Measurements from ENCODE around the gene PEX11A.

PEX11A gene

GRCh38 chr15:89654847-89655805 is 35.4 kb downstream of the PEX11A start, which contains the start of gene KIF7:
KIF7 (minus strand) TSS chr15:89655467; CDS start chr15:89652930, 2,537 bp downstream.
- no peak for DNase-seq

DNA sequence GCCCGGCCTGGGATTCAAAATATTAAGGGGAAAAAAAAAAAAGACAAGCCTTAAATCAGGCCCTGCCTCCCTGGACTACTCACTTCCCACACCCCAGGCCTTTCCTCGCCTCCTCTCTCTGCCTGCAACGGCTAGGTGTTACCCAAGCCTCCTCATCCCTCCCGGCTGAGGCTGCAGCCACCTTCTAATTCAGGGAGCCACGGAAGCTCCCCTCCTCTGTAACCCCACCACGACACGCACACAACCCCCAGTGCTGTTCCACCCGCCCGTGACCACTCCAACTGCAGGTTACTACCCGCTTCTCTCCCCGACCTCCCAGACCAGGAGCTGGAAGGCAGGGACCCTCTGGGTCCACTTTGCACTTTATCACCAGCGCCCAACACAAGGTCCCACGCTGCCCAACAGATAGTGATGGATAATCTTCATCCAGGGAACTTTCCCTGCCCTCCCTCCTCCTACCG is 36.2 kb downstream of the PEX11A start:
- no peak for DNase-seq

- no peak for DNase-seq
These were observed 37.0 kb downstream of the PEX11A start for GRCh38 chr15:89653578-89653977.

GRCh38 chr15:89652666-89653065 is 37.9 kb downstream of the PEX11A start:
- no peak for DNase-seq

DNA sequence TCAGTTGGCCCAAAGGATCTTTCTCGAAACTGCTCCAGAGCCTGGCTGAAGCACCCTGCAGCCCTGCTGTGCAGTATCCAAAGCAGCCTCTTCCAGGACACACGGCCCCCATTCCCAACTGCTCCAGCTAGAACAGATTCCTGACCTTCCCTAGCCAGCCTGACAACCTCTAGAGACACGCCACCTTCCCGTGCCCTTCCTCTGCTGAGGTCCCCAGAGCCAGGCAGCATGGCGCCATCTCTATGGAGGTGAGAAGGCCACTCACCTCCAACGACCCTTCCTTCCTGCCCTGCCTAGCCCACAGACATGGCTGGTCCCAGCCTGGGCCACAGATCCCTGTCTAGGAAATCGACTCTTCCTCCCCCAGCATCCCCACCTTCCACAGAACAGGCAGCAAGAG is 38.4 kb downstream of the PEX11A start:
- no peak for DNase-seq

- no peak for DNase-seq
These were observed 40.8 kb downstream of the PEX11A start for GRCh38 chr15:89649716-89650115.

DNA sequence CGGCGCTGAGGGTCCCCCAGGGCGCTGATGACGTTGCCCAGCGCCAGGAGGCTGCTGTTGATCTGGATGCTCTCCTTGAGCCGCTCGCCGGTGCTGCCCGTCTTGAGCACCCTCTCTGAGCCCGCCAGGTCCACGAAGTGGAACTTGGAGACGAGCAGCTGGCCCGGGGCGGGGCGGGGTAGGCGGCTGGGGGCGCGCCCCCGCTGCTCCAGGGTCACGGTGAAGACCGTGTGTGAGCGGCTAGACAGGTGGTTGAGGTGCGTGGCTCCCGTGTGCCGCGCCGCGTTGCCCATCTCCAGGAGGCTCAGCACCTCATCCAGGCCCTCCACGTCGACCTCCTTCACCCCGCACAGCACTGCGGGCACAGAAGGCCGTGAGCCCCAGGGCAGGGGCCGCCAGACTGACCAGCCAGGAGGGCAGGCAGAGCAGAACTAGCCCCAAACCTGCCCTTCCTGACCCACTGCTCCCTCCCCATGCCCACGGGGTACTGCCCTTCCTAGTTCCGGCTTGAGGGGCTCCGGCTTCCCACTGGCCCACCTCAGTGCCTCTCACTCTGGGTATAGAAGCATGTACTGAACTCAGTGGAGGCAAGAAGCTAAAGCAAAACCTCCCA is 41.4 kb downstream of the PEX11A start:
- no peak for DNase-seq

DNA sequence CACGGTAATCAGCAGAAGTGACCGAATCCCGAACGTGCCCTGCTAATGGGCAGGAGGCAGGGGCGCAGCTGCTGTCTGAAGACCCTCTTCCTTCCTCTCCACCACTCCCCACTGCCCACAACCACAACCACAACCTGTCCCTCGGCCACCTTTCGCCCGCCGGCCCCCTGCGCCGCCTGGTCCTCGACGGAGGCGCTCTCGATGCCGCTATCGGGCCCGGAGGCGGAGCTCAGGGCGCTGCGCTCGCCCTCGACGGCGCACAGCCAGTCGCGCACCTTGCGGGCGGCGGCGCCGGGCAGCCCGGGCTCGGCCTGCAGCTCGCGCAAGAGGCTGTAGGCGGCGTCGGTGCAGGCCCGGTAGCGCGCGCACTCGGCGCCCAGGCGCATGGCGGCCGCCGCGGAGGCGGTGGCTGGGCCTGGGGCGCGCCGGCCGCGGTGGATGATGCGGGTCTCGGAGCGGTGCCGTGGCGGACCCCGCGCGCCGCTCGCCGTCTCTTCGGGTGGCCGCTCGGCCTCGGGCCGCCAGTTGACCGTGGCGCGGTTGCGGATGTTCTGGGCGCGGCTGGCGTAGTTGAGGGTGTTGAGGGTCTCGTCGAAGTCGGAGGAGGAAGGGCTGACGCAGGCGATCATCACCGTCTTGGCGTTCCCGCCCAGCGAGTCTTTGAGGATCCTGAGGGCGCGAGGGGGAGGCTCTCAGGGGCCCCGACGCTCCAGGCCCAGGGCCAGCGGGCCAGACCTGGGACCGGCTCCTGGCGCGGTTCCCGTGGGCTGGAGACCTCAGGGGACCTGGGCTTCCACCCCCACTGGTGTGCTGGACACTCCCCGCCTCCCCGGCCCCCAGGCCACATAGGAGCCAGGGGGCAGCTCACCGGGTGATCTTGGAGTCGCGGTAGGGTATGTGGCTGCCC is 42.2 kb downstream of the PEX11A start:
- DNase-seq, result no peak

- DNase-seq, result peak; percentile 63
These were observed 43.2 kb downstream of the PEX11A start for GRCh38 chr15:89647191-89647851.

GRCh38 chr15:89646416-89647141 is 44.0 kb downstream of the PEX11A start:
- no peak for DNase-seq

DNA sequence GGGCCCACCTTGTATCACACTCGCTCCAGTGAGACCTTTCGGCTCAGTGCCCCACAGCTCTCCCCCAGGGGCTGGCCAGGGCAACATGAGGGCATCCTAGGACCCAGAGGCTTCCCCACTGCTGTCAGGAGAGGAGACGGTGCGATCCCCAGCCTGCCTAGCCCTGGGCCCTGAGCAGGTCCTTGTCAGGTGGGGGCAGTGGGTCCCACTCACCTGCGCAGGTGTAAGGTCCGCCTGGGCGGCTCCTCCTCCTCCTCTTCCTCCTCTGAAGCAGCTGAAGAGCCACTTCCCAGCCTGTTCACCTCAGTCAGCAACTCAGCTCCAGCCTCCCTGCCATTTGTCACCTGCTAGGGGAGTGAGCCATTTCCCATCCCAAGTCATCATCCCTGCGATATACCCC is 44.9 kb downstream of the PEX11A start:
- DNase-seq, result no peak

DNA sequence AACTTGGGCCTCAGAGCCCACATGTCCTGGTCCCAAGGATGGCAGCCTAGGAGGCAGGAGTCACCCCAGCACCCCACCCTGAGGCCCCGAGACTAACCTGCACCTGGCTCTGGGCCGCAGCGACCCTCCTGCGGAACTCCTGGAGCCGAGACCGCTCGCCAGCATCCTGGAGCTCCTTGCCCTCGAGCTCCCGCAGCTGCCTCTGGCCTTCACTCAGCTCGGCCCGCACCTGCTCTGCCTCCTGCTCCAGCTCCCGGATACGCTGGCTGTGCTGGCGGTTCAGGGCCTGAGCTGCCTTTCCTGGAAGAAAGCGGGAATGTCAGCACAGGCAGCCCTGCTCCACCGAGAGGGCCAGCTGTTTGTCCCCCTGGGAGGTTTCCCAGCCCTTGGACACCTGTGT is 48.4 kb downstream of the PEX11A start:
- no peak for DNase-seq

GRCh38 chr15:89641053-89641452 is 49.5 kb downstream of the PEX11A start:
- DNase-seq, result no peak

DNA sequence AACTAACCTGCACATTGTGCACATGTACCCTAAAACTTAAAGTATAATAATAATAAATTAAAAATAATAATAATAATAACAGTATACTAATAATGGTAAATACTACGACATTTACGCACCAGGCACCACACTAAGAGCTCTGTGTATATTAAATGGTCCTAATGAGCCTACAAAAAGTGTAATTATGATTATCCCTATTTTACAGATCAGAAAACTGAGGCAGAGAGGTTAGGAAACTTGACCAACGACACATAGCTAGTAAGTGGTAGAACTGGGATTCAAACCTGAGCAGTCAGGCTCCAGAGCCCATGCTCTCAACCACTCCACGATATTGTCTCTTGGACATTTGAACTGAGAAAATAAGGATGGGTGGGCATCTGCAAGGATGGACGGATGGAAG is 50.3 kb downstream of the PEX11A start:
- DNase-seq, result no peak

DNA sequence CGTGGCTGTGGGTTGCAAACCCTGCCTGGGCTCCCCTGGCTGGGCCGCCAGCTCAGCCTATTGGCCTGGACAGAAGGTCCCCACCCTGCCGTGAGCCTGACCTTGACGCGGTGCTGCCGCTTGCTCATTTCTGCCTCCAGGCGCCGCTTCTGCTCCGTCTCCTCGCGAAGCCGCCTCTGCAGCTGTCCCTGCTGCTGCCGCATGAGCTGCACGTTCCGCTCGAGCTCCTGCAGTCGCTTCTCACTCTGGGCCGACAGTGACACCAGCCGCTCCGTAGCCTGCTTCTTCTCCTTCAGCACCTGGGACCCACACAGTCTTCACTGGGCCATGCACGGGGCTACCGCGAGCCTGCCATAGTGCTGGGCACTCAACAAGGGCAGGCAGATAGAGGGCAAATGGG is 57.0 kb downstream of the PEX11A start:
- DNase-seq, result no peak

GRCh38 chr15:89632563-89633430 is 57.8 kb downstream of the PEX11A start:
- DNase-seq, result no peak

DNA sequence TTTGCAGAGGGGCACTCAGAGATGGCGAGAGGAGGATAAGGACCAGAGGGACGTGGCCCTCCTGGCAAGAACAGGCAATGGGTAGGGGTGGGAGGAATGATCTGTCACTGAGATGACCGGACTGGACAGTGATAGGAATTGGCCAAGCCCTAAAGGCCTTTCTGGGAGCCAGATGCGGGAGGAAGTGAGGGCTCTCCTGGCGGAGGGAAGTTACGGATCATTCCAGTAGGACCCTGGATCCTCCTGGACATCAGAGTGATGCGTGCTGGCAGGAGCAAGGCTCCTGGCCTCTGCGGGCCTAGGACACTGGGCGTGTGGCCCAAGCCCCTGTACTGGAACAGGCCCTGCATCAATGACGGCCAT is 58.7 kb downstream of the PEX11A start:
- DNase-seq, result no peak

Measured in CD4-positive, alpha-beta T cell treated with Interleukin-17A for 4 hours (primary cell).